Articular chondrocyte of knee joint (primary cell): Measurements from ENCODE around the gene KHDRBS2. TPM values are rescaled to one million over a fixed set of nuclear protein-coding genes. Genes with fewer than 3 reads are reported as not detected.

Experiments used
- total RNA-seq: library from RNA; depleted of rRNA; stranded (reverse); fragments of >200 nt; gene quantifications from 2 replicates; pipeline ENCODE4 v1.2.3, GENCODE V29; 2012

Gene KHDRBS2
- total RNA-seq, result not detected in 2 replicates

GRCh38 chr6:62285612-62286469, at the start of gene KHDRBS2:
TSS of gene KHDRBS2 (minus strand) at chr6:62286225.

